ENCODE results near the gene MS4A1.
"Not testable (repeated sequence)": the region's sequence is repeated elsewhere in the genome, so short reads cannot be mapped to it uniquely, and the experiment has no call there.

MS4A1 gene

GRCh38 chr11:60502221-60502775 is 46.7 kb downstream of the MS4A1 start:
- no peak for DNase-seq (ENCODE audit: low read depth in 2 of 3, low spot score in 1 of 3)

GRCh38 chr11:60504219-60504905 is 48.7 kb downstream of the MS4A1 start:
- no peak for DNase-seq (ENCODE audit: low read depth in 2 of 3, low spot score in 1 of 3)

- DNase-seq (ENCODE audit: low read depth in 2 of 3, low spot score in 1 of 3): not testable (repeated sequence)
Measured at GRCh38 chr11:60509609-60510008, 54.0 kb downstream of the MS4A1 start.

GRCh38 chr11:60510209-60510608 is 54.6 kb downstream of the MS4A1 start:
- DNase-seq (ENCODE audit: low read depth in 2 of 3, low spot score in 1 of 3): not testable (repeated sequence)

GRCh38 chr11:60511393-60511792 is 55.7 kb downstream of the MS4A1 start:
- no peak for DNase-seq (ENCODE audit: low read depth in 2 of 3, low spot score in 1 of 3)

GRCh38 chr11:60512651-60513225 is 57.1 kb downstream of the MS4A1 start:
- DNase-seq (ENCODE audit: low read depth in 2 of 3, low spot score in 1 of 3): no peak

- DNase-seq (ENCODE audit: low read depth in 2 of 3, low spot score in 1 of 3): no peak
Measured at GRCh38 chr11:60513496-60514460, 58.1 kb downstream of the MS4A1 start.

- DNase-seq (ENCODE audit: low read depth in 2 of 3, low spot score in 1 of 3): no peak
Measured at GRCh38 chr11:60515144-60515855, 59.7 kb downstream of the MS4A1 start, which contains the start of gene MS4A13. Gene MS4A13 (plus strand): TSS chr11:60515392. CDS start chr11:60518084, 2,692 bp downstream.
